Gastrocnemius medialis (tissue), 4 donors: Measurements from ENCODE around the gene AACS. TPM values are rescaled to one million over a fixed set of nuclear protein-coding genes. Genes with fewer than 3 reads are reported as not detected.
"Not testable (repeated sequence)": the region's sequence is repeated elsewhere in the genome, so short reads cannot be mapped to it uniquely, and the experiment has no call there.

Experiments
- ATAC-seq, 2 donors: fragments of 150-250 bp; one replicate each; pipeline ENCODE4 v1.9.1; 2016
- DNase-seq, 2 donors: peaks; one replicate each; pipeline ENCODE4 v3.0.0-alpha.2; 2019
- H3K27ac ChIP-seq, 4 donors: fragments of 200-600 bp; sonication (generic); 1 replicate in 1 of 4; 2 replicates in 3 of 4; pipeline ENCODE4 v1.5.1; 2016 to 2018; ENCODE audit warnings: mild to moderate bottlenecking in 2 of 4, moderate library complexity in 1 of 4
- H3K27me3 ChIP-seq, 3 donors: fragments of 200-600 bp; sonication (generic) in 2 of 3; 1 replicate in 1 of 3; 2 replicates in 2 of 3; pipeline versions ENCODE4 v1.5.1 to v1.6.0; 2016 to 2019; ENCODE audit warnings: mild to moderate bottlenecking in 1 of 3, moderate library complexity in 1 of 3
- H3K36me3 ChIP-seq, 2 donors: fragments of 200-600 bp; sonication (generic) in 1 of 2; one replicate each; pipeline ENCODE4 v1.5.1; 2017 to 2018
- H3K4me1 ChIP-seq, 2 donors: fragments of 200-600 bp; sonication (generic) in 1 of 2; one replicate each; pipeline ENCODE4 v1.5.1; 2016 to 2017; ENCODE audit warnings: mild to moderate bottlenecking in 2 of 2
- H3K4me3 ChIP-seq, 4 donors: fragments of 200-600 bp; sonication (generic) in 3 of 4; 1 replicate in 1 of 4; 2 replicates in 3 of 4; pipeline ENCODE4 v1.5.1; 2016 to 2019; ENCODE audit warnings: mild to moderate bottlenecking in 2 of 4
- H3K9me3 ChIP-seq, 3 donors: fragments of 200-600 bp; sonication (generic) in 2 of 3; 1 replicate in 1 of 3; 2 replicates in 2 of 3; pipeline ENCODE4 v1.5.1; 2016 to 2019
- CTCF ChIP-seq, 5 experiments: fragments of 450-650 bp in 3 of 5; fragments of 200-600 bp in 2 of 5; sonication (generic) in 2 of 5; IDR thresholded peaks in 4 of 5; conservative IDR thresholded peaks in 1 of 5; 1 replicate in 4 of 5; 2 replicates in 1 of 5; pipeline ENCODE4 v1.5.1; 2016 to 2019; ENCODE audit warnings: antibody characterized with exemption in 5 of 5, mild to moderate bottlenecking in 3 of 5, moderate library complexity in 3 of 5
- POLR2A ChIP-seq, 2 donors: fragments of 450-650 bp; IDR thresholded peaks; one replicate each; pipeline ENCODE4 v1.6.1; 2017; ENCODE audit warnings: antibody characterized with exemption in 2 of 2, mild to moderate bottlenecking in 2 of 2, moderate library complexity in 2 of 2
- in situ Hi-C, 4 donors: fragments of 200-750 bp; cut with MboI; loops; one replicate each; pipeline versions ENCODE4 v1.15.0 to v1.8.0; 2017; ENCODE audit warnings: low sequenced_read_pairs in 4 of 4
- intact Hi-C: fragments of 100-400 bp; cut with DNase I; formaldehyde crosslinking; loops from one replicate; pipeline ENCODE4 v1.15.1; 2023; ENCODE audit warnings: low total_unique reads
- total RNA-seq, 4 donors: library from RNA; depleted of rRNA; stranded (reverse); fragments of >200 nt; gene quantifications; one replicate each; pipeline versions ENCODE4 v1.1.0 to v1.2.3, GENCODE V29; 2016

Gene AACS
- total RNA-seq, 4 donors from 2014 or later: 6.0 to 11.8 (median 8.8) TPM

GRCh38 chr12:125137766-125138344, 72.6 kb downstream of the AACS start:
- no peaks in the 10 kb centered on the region for H3K36me3 ChIP-seq
- TF ChIP-seq CTCF (IDR thresholded peaks at IDR 0.05 in 4 of 5, conservative IDR thresholded peaks at IDR 0.05 in 1 of 5) (no peak), POLR2A (IDR thresholded peaks at IDR 0.05) (no peak)
- intact Hi-C loops (no loop called here), in situ Hi-C loops (no loop called here)
- ATAC-seq (no peak), DNase-seq (no peak)
- no peaks in the 10 kb centered on the region for H3K9me3 ChIP-seq
- no peak overlapping the region for H3K27ac ChIP-seq
- H3K4me3 ChIP-seq: no peak overlapping the region
- no peaks in the 10 kb centered on the region for H3K27me3 ChIP-seq
- H3K4me1 ChIP-seq: no peaks in the 10 kb centered on the region

- no peak overlapping the region for H3K27ac ChIP-seq
- H3K4me3 ChIP-seq: no peak overlapping the region
- intact Hi-C loops: no loop called here
- no peaks in the 10 kb centered on the region for H3K27me3 ChIP-seq
- no peaks in the 10 kb centered on the region for H3K4me1 ChIP-seq
- no peak for DNase-seq
- no peak for ATAC-seq
- no peak for TF ChIP-seq POLR2A (IDR thresholded peaks at IDR 0.05)
- no peak for TF ChIP-seq CTCF (IDR thresholded peaks at IDR 0.05 in 4 of 5, conservative IDR thresholded peaks at IDR 0.05 in 1 of 5)
- H3K9me3 ChIP-seq: no peaks in the 10 kb centered on the region
- in situ Hi-C loops: no loop called here
- no peaks in the 10 kb centered on the region for H3K36me3 ChIP-seq
Observed at GRCh38 chr12:125140279-125141209, 75.3 kb downstream of the AACS start.

- in situ Hi-C loops: not testable (repeated sequence)
Observed at GRCh38 chr12:125141210-125141573, 76.0 kb downstream of the AACS start.

GRCh38 chr12:125142601-125143000, 77.4 kb downstream of the AACS start:
- intact Hi-C loops: no loop called here
- ATAC-seq: no peak
- no peaks in the 10 kb centered on the region for H3K4me1 ChIP-seq
- no peaks in the 10 kb centered on the region for H3K36me3 ChIP-seq
- H3K9me3 ChIP-seq: no peaks in the 10 kb centered on the region
- no peak overlapping the region for H3K4me3 ChIP-seq
- in situ Hi-C loops: no loop called here
- no peaks in the 10 kb centered on the region for H3K27me3 ChIP-seq
- TF ChIP-seq CTCF (IDR thresholded peaks at IDR 0.05 in 4 of 5, conservative IDR thresholded peaks at IDR 0.05 in 1 of 5) (no peak), POLR2A (IDR thresholded peaks at IDR 0.05) (no peak)
- no peak for DNase-seq
- no peak overlapping the region for H3K27ac ChIP-seq

More at GRCh38 chr12:125141210-125141573, 76.0 kb downstream of the AACS start:
- H3K27ac ChIP-seq, H3K27me3 ChIP-seq, intact Hi-C loops, ATAC-seq, H3K36me3 ChIP-seq, DNase-seq, H3K4me3 ChIP-seq, H3K9me3 ChIP-seq, H3K4me1 ChIP-seq: not testable (repeated sequence)

GRCh38 chr12:125143491-125143890, 78.3 kb downstream of the AACS start:
- no peak overlapping the region for H3K27ac ChIP-seq
- no peak for TF ChIP-seq POLR2A (IDR thresholded peaks at IDR 0.05)
- no peak for TF ChIP-seq CTCF (IDR thresholded peaks at IDR 0.05 in 4 of 5, conservative IDR thresholded peaks at IDR 0.05 in 1 of 5)
- no peak overlapping the region for H3K4me3 ChIP-seq
- DNase-seq (no peak), ATAC-seq (no peak)
- H3K4me1 ChIP-seq: no peaks in the 10 kb centered on the region
- H3K36me3 ChIP-seq: no peaks in the 10 kb centered on the region
- H3K27me3 ChIP-seq: no peaks in the 10 kb centered on the region
- in situ Hi-C loops: no loop called here
- intact Hi-C loops: no loop called here
- no peaks in the 10 kb centered on the region for H3K9me3 ChIP-seq
